MM.1S (cell line): ENCODE results near the gene RBPMS2.

Source experiments
- DNase-seq: peaks from one replicate; pipeline ENCODE4 v3.0.0-alpha.2; 2015
- H2AFZ ChIP-seq: fragments of 300-600 bp; sonication (generic); 2 replicates; pipeline ENCODE4 v1.6.0; 2016; ENCODE audit warnings: antibody characterized with exemption, low read length
- H3F3A ChIP-seq: fragments of 300-600 bp; sonication (generic); 2 replicates; pipeline ENCODE4 v1.6.1; 2016; ENCODE audit warnings: mild to moderate bottlenecking, antibody characterized with exemption, low read length, moderate library complexity, mixed read lengths; ENCODE audit not compliant: insufficient read depth
- H3K27ac ChIP-seq: fragments of 300-600 bp; sonication (generic); 2 replicates; pipeline ENCODE4 v1.5.1; 2016; ENCODE audit warnings: mild to moderate bottlenecking, low read length
- H3K27me3 ChIP-seq: fragments of 300-600 bp; sonication (generic); replicated peaks from 2 replicates; pipeline ENCODE4 v1.6.0; 2016; ENCODE audit warnings: low read length; ENCODE audit not compliant: insufficient read depth
- H3K36me3 ChIP-seq: fragments of 300-600 bp; sonication (generic); replicated peaks from 2 replicates; pipeline ENCODE4 v1.6.1; 2016; ENCODE audit warnings: mild to moderate bottlenecking, low read length, mixed read lengths; ENCODE audit not compliant: insufficient read depth
- H3K4me1 ChIP-seq: fragments of 300-600 bp; sonication (generic); 2 replicates; pipeline ENCODE4 v1.6.1; 2016; ENCODE audit warnings: low read length, mixed read lengths
- H3K4me2 ChIP-seq: fragments of 300-600 bp; sonication (generic); 2 replicates; pipeline ENCODE4 v1.6.0; 2016; ENCODE audit warnings: low read depth, low read length
- H3K4me3 ChIP-seq: fragments of 300-600 bp; sonication (generic); 2 replicates; pipeline ENCODE4 v1.5.1; 2016; ENCODE audit warnings: low read length, mixed read lengths
- H3K79me2 ChIP-seq: fragments of 300-600 bp; sonication (generic); 2 replicates; pipeline ENCODE4 v1.6.1; 2016; ENCODE audit warnings: mixed run types, low read length, mixed read lengths
- H3K9ac ChIP-seq: fragments of 300-600 bp; sonication (generic); 2 replicates; pipeline ENCODE4 v1.6.1; 2016; ENCODE audit warnings: low read length, mixed read lengths
- H3K9me2 ChIP-seq: fragments of 300-600 bp; sonication (generic); replicated peaks from 2 replicates; pipeline ENCODE4 v1.6.1; 2016; ENCODE audit warnings: mild to moderate bottlenecking, low read length, mixed read lengths; ENCODE audit not compliant: insufficient read depth
- H3K9me3 ChIP-seq: fragments of 300-600 bp; sonication (generic); replicated peaks from 2 replicates; pipeline ENCODE4 v1.6.1; 2016; ENCODE audit warnings: mild to moderate bottlenecking, low read length, mixed read lengths; ENCODE audit not compliant: insufficient read depth
- H4K20me1 ChIP-seq: fragments of 300-600 bp; sonication (generic); 2 replicates; pipeline ENCODE4 v1.6.1; 2016; ENCODE audit warnings: mild to moderate bottlenecking, low read length, moderate library complexity, mixed read lengths; ENCODE audit not compliant: insufficient read depth
- EZH2 ChIP-seq: fragments of 300-600 bp; sonication (generic); optimal IDR thresholded peaks from 2 replicates; pipeline ENCODE3; 2017; ENCODE audit warnings: low read depth, mild to moderate bottlenecking, antibody characterized with exemption, low read length, mixed read lengths
- EZH2phosphoT487 ChIP-seq: fragments of 300-600 bp; sonication (generic); IDR thresholded peaks from 2 replicates; pipeline ENCODE4 v1.6.1; 2018; ENCODE audit warnings: antibody characterized with exemption, low read length
- TF ChIP-seq, protein P1 (sequence below): fragments of 300-600 bp; sonication (generic); IDR thresholded peaks from 2 replicates; pipeline ENCODE4 v1.5.1; 2016; ENCODE audit warnings: antibody characterized with exemption, low read length, mixed read lengths

Gene RBPMS2

DNA sequence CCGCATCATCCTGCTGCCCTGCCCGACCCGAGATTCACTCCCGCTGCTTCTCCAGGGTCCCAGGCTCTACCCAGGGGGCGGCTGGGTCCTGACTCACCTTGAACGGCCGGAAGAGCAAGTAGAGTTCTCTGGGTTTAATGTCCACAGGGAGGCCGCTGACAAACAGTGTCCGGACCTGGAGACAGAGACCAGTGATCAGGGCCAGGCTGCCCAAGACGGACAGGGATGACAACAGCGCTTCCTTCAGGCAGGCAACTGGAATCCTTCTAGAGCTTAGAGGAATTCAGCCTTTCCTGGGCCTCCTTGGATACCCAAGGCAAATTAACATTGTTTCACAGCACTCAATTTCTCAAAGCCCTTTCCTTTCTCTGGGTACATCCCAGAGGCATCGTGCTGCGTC, 23.9 kb downstream of the RBPMS2 start:
- Histone ChIP-seq H3K27ac (no peak overlapping the region), H3K27me3 (peaks cover 17% of the 10 kb centered on the region), H3K4me2 (no peak overlapping the region), H3K4me1 (no peaks in the 10 kb centered on the region), H4K20me1 (no peaks in the 10 kb centered on the region), H3K79me2 (no peaks in the 10 kb centered on the region), H3K9me2 (no peaks in the 10 kb centered on the region), H3K9me3 (no peaks in the 10 kb centered on the region), H3K9ac (no peak overlapping the region), H2AFZ (no peak overlapping the region), H3K4me3 (no peak overlapping the region), H3F3A (no peaks in the 10 kb centered on the region), H3K36me3 (no peaks in the 10 kb centered on the region)
- TF ChIP-seq EZH2phosphoT487 = no peak
- TF ChIP-seq, protein P1, sequence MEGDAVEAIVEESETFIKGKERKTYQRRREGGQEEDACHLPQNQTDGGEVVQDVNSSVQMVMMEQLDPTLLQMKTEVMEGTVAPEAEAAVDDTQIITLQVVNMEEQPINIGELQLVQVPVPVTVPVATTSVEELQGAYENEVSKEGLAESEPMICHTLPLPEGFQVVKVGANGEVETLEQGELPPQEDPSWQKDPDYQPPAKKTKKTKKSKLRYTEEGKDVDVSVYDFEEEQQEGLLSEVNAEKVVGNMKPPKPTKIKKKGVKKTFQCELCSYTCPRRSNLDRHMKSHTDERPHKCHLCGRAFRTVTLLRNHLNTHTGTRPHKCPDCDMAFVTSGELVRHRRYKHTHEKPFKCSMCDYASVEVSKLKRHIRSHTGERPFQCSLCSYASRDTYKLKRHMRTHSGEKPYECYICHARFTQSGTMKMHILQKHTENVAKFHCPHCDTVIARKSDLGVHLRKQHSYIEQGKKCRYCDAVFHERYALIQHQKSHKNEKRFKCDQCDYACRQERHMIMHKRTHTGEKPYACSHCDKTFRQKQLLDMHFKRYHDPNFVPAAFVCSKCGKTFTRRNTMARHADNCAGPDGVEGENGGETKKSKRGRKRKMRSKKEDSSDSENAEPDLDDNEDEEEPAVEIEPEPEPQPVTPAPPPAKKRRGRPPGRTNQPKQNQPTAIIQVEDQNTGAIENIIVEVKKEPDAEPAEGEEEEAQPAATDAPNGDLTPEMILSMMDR = no peak
- TF ChIP-seq EZH2 = no peak
- no peak for DNase-seq

DNA sequence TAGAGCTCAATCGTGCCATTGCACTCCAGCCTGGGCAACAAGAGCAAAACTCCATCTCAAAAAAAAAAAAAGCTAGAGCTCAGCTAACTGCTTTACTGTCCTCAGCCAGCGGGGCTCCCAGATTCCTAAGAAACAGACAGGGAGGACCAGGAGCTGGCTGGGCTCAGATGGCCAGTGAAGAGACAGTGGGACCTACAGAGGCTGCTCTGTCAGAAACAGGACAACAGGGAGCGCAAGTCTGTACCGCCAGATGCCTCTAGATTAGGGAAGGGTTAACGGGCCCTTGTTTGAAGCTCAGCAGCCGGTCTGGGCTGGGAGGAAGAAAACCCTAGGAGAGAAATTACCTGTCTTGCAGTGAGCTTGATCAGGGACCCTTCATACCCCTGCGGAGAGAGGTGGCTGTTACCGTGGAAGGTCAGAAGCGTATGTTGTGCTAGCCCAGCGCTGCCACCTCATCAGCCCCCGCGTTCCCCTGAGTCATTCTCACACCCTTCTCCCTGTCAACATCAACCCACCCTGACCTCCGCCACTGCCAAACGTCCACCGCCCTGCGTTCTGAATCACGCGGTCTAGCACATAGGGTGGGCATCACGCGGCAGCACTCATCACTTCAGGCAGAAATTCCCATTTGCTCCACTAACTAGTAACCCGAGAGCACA, 25.3 kb downstream of the RBPMS2 start:
- H3F3A ChIP-seq = no peaks in the 10 kb centered on the region
- no peaks in the 10 kb centered on the region for H3K79me2 ChIP-seq
- no peaks in the 10 kb centered on the region for H3K36me3 ChIP-seq
- no peak overlapping the region for H3K27ac ChIP-seq
- no peak overlapping the region for H2AFZ ChIP-seq
- H3K4me1 ChIP-seq = no peaks in the 10 kb centered on the region
- H3K9me2 ChIP-seq = no peaks in the 10 kb centered on the region
- H4K20me1 ChIP-seq = no peaks in the 10 kb centered on the region
- no peak for DNase-seq
- no peak overlapping the region for H3K4me3 ChIP-seq
- TF ChIP-seq EZH2phosphoT487 (no peak), EZH2 (no peak)
- TF ChIP-seq, protein P1 = no peak
- no peak overlapping the region for H3K9ac ChIP-seq
- H3K4me2 ChIP-seq = no peak overlapping the region
- H3K27me3 ChIP-seq = peaks cover 17% of the 10 kb centered on the region
- H3K9me3 ChIP-seq = no peaks in the 10 kb centered on the region

DNA sequence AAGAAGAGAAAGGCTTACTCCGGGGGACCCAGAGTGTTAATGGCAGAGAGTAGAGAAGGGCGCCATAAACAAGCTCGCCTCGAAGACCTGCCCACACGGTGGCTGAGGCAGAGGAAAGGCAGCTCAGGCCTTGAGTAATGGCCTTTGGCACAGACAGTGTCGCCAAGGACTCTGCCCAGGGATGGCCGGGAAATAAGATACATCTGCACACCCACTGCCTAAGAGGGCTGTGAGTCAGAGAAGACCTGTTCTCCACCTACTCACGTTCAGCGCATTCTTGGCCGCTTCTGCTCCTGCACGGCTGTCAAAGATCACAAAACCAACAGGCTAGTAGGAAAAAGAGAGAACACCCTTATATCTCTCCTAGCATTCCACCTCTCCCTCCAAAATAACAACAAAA, 26.2 kb downstream of the RBPMS2 start:
- peaks cover 17% of the 10 kb centered on the region for H3K27me3 ChIP-seq
- no peaks in the 10 kb centered on the region for H3K9me2 ChIP-seq
- no peak for TF ChIP-seq EZH2phosphoT487
- TF ChIP-seq, protein P1 = no peak
- TF ChIP-seq EZH2 = no peak
- H3F3A ChIP-seq = no peaks in the 10 kb centered on the region
- H2AFZ ChIP-seq = no peak overlapping the region
- H3K79me2 ChIP-seq = no peaks in the 10 kb centered on the region
- no peaks in the 10 kb centered on the region for H4K20me1 ChIP-seq
- no peak overlapping the region for H3K4me3 ChIP-seq
- DNase-seq = no peak
- H3K9ac ChIP-seq = no peak overlapping the region
- no peaks in the 10 kb centered on the region for H3K9me3 ChIP-seq
- no peak overlapping the region for H3K27ac ChIP-seq
- no peak overlapping the region for H3K4me2 ChIP-seq
- H3K4me1 ChIP-seq = no peaks in the 10 kb centered on the region
- H3K36me3 ChIP-seq = no peaks in the 10 kb centered on the region
